GM12864 (cell line): ENCODE measurements around the gene TRPV6.

Experiments
- DNase-seq: peaks from one replicate; pipeline ENCODE4 v3.0.0-alpha.2; 2011; ENCODE audit warnings: low read depth
- H3K4me3 ChIP-seq: 2 replicates; pipeline ENCODE4 v1.5.1; 2011; ENCODE audit warnings: mild to moderate bottlenecking, low read depth, low read length, control low read depth
- CTCF ChIP-seq: IDR thresholded peaks from 2 replicates; pipeline ENCODE4 v1.5.1; 2011; ENCODE audit warnings: low read depth, mild to moderate bottlenecking, moderate library complexity, low read length, control low read depth, inconsistent platforms; ENCODE audit errors: missing control alignments

The TRPV6 gene

DNA sequence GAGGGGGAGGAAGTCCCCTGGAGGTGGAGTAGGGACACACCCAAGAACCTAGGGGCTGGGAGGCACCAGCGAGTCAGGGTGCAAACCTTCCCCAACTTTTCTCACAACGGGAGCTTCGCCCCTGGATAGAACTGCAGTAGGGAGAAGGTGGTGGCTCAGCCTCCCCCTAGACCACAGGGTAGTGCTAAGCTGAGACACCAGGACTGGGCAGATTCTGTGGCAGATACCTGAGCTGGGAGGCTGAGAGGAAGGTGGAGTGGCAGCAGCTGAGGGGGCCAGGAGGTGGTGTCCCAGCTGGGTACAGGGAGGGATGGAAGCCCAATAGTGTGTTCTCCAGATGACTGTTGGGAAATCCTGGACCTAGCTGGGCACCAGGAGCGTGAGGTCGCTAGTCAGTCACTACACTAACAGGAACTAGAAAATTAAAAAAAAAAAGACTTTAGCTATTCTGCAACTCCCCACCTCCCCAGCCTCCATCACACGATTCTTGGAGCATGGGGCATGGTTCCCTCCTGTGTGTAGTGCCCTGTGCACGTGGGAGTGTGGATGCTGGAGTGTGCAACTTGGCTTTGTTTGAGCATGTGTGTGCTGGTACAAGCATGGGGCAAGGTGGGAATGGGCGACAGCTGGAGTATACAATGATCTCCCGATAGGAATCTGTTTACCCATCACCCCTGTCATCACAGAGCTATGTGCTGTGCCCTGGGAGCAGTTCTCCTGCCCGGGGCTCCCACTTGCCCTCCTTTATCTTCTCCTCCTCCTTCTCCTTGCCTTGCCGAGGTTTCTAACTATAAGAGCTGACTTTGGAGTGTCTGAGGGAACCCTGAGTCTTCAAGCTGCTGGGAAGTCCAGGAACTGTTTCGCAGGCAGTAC lies 8.8 kb upstream of the TRPV6 start:
- no peak for TF ChIP-seq CTCF
- H3K4me3 ChIP-seq, result no peak overlapping the region
- DNase-seq, result no peak

- no peak overlapping the region for H3K4me3 ChIP-seq
- no peak for TF ChIP-seq CTCF
- DNase-seq, result no peak
Measured at GRCh38 chr7:142892951-142893350, 7.4 kb upstream of the TRPV6 start.

- no peak for DNase-seq
- TF ChIP-seq CTCF, result no peak
- no peak overlapping the region for H3K4me3 ChIP-seq
Measured at GRCh38 chr7:142891490-142892082, 6.0 kb upstream of the TRPV6 start.

- no peak for DNase-seq
- no peak for TF ChIP-seq CTCF
- no peak overlapping the region for H3K4me3 ChIP-seq
Measured at GRCh38 chr7:142890874-142891485, 5.4 kb upstream of the TRPV6 start.

DNA sequence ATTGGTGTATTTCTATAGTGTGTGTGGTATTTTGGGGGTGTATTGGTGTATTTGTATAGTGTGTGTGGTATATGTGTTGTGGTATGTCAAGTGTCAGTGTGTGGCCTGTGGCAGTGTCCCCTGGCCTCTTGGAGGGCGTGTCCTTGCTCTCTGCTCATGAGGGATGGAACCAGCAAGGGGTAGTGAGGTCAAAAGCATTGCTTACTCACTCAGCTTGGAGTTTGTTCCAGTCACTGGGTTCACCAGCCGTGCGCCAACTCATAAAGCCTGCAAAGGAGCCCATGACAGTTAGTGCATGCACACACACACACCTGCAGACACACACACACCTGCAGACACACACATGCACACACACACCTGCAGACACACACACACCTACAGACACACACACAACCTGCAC lies 4.3 kb upstream of the TRPV6 start:
- no peak overlapping the region for H3K4me3 ChIP-seq
- no peak for TF ChIP-seq CTCF
- no peak for DNase-seq

DNA sequence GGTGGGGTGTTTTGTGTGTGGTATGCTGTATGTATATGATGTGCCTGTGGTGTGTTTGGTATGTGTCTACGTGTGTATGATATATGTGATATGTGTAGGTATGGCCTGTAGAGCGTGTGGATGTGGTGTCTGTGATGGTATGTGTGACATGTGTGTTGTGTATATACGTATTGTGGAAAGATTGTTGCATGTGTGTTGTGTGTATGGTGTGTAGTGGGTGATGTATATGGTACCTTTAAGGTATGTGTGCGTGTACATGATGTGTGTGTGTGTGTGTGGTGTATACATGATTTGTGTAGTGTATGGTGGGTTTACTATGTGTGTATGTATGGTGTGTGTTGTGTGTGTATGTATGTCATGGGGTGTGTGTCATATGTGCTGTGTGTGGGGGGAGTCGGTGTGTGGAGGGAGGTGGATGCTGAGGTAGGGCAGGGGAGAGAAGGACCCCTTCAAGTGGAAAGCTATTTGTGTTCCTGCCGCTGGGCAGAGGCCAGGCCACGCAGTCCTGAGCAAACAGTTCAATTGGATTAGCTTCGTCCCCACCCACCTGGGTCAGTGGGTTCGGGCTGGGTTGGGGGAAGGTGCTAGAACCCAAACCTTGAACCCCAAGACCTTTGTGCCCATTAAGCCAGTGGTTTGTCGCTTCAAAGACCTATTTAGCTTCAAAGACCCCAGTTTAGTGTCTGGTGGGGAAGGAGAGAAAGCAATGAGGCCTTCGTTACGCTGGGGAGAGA lies 1.9 kb upstream of the TRPV6 start:
- TF ChIP-seq CTCF, result no peak
- H3K4me3 ChIP-seq, result no peak overlapping the region
- DNase-seq, result no peak
